Measurements from ENCODE around the gene MRPS2. TPM values are rescaled to one million over a fixed set of nuclear protein-coding genes. Genes with fewer than 3 reads are reported as not detected.

MRPS2 gene
- total RNA-seq, 1 experiment from 2014 or later: 77.6 TPM

- DNase-seq (ENCODE audit: low spot score) (no peak), ATAC-seq (no peak)
- Mint-ChIP-seq H3K27ac (peak overlapping the region; percentile 22; the same call in 1 of the 2 replicates), H3K9me3 (no peaks in the 10 kb centered on the region), H3K4me3 (no peak overlapping the region), H3K27me3 (ENCODE audit: low read depth) (no peaks in the 10 kb centered on the region), H3K4me1 (peaks cover 10% of the 10 kb centered on the region; the same call in 1 of the 2 replicates), H3K36me3 (no peaks in the 10 kb centered on the region)
- ChIA-PET POLR2A (no interaction called here), CTCF (no interaction called here)
- TF ChIP-seq, protein P1, sequence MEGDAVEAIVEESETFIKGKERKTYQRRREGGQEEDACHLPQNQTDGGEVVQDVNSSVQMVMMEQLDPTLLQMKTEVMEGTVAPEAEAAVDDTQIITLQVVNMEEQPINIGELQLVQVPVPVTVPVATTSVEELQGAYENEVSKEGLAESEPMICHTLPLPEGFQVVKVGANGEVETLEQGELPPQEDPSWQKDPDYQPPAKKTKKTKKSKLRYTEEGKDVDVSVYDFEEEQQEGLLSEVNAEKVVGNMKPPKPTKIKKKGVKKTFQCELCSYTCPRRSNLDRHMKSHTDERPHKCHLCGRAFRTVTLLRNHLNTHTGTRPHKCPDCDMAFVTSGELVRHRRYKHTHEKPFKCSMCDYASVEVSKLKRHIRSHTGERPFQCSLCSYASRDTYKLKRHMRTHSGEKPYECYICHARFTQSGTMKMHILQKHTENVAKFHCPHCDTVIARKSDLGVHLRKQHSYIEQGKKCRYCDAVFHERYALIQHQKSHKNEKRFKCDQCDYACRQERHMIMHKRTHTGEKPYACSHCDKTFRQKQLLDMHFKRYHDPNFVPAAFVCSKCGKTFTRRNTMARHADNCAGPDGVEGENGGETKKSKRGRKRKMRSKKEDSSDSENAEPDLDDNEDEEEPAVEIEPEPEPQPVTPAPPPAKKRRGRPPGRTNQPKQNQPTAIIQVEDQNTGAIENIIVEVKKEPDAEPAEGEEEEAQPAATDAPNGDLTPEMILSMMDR (IDR thresholded peaks at IDR 0.05): no peak
- TF ChIP-seq HMGXB4 (CRISPR knock-in tag; IDR thresholded peaks at IDR 0.05): no peak
Measured at GRCh38 chr9:135494791-135495559, 5.5 kb upstream of the MRPS2 start.

GRCh38 chr9:135498381-135499126 lies 1.9 kb upstream of the MRPS2 start:
- ATAC-seq (no peak), DNase-seq (ENCODE audit: low spot score) (no peak)
- ChIA-PET CTCF (interaction anchor here (0.8 to 1.9 kb wide), 6 partner anchors 8 to 412 kb away, joined by 3 to 12 read pairs (median 4); no protein-coding TSS in a partner anchor), POLR2A (no interaction called here)
- Mint-ChIP-seq H3K36me3 (peaks cover 8% of the 10 kb centered on the region), H3K9me3 (no peaks in the 10 kb centered on the region), H3K4me3 (peak overlapping the region; percentile 80), H3K4me1 (peaks cover 13% of the 10 kb centered on the region), H3K27ac (no peak overlapping the region), H3K27me3 (ENCODE audit: low read depth) (no peaks in the 10 kb centered on the region)
- no peak for TF ChIP-seq E2F1 (CRISPR knock-in tag; IDR thresholded peaks at IDR 0.05)
- TF ChIP-seq ZBTB43 (CRISPR knock-in tag; IDR thresholded peaks at IDR 0.05): no peak
- TF ChIP-seq, protein P2, sequence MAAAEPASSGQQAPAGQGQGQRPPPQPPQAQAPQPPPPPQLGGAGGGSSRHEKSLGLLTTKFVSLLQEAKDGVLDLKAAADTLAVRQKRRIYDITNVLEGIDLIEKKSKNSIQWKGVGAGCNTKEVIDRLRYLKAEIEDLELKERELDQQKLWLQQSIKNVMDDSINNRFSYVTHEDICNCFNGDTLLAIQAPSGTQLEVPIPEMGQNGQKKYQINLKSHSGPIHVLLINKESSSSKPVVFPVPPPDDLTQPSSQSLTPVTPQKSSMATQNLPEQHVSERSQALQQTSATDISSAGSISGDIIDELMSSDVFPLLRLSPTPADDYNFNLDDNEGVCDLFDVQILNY (CRISPR knock-in tag; IDR thresholded peaks at IDR 0.05): no peak
- TF ChIP-seq ATF2 (CRISPR knock-in tag; IDR thresholded peaks at IDR 0.05; ENCODE audit: borderline replicate concordance, low read depth): no peak

DNA sequence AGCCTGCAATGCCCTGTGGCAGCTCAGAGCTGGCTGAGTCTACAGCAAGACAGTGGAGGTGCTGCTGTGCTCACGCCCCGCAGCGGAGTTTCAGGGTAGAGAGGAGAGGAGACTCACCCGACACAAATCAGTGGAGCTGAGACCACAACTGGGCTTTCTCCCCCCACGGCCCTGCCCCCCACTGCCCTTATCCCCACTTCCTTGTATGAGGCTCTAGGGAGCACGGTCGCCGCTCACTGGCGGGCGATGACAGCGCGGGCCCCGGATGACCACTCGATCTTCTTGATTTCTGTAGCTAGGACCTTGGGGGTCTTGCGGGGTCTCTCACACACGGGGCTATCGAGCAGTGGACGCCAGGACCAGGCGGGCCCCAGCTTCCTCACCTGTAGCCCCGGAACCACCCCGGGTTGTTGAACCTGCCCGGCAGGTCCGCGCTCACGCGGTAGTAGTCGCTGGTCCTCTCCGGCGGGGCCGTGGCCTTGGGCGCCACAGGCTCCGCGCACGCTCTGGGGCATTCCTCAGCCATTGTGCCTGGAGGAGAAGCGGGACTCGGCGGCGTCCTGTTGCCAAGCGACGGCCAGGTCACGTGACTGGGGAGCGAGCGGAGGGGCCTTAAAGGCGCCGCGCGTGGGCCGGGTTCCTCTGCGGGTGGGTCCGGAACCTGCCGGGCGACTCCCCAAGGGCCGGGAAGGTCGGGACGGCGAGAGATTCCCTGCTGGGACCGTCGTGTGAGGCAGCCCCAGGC lies 984 bp upstream of the MRPS2 start:
- Mint-ChIP-seq H3K4me3 (peak overlapping the region; percentile 80), H3K27ac (no peak overlapping the region), H3K9me3 (no peaks in the 10 kb centered on the region), H3K27me3 (ENCODE audit: low read depth) (no peaks in the 10 kb centered on the region), H3K4me1 (peaks cover 13% of the 10 kb centered on the region), H3K36me3 (peaks cover 15% of the 10 kb centered on the region)
- CTCF ChIA-PET: interaction anchor here (0.7 to 1.9 kb wide), 8 partner anchors 9 to 413 kb away, joined by 3 to 12 read pairs (median 4); no protein-coding TSS in a partner anchor
- POLR2A ChIA-PET: no interaction called here
- ATAC-seq (peak; percentile 48), DNase-seq (ENCODE audit: low spot score) (peak; percentile 88)
- TF ChIP-seq TEAD1 (CRISPR knock-in tag; IDR thresholded peaks at IDR 0.05): peak; percentile 58; the same call in 1 of the 2 replicates
- no peak for TF ChIP-seq CREB1 (CRISPR knock-in tag; IDR thresholded peaks at IDR 0.05)
- no peak for TF ChIP-seq FOXP1 (CRISPR knock-in tag; IDR thresholded peaks at IDR 0.05; ENCODE audit: borderline replicate concordance)
- TF ChIP-seq, protein P3, sequence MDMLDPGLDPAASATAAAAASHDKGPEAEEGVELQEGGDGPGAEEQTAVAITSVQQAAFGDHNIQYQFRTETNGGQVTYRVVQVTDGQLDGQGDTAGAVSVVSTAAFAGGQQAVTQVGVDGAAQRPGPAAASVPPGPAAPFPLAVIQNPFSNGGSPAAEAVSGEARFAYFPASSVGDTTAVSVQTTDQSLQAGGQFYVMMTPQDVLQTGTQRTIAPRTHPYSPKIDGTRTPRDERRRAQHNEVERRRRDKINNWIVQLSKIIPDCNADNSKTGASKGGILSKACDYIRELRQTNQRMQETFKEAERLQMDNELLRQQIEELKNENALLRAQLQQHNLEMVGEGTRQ (CRISPR knock-in tag; IDR thresholded peaks at IDR 0.05): peak; percentile 98
- no peak for TF ChIP-seq CDX4 (CRISPR knock-in tag; IDR thresholded peaks at IDR 0.05; ENCODE audit: borderline replicate concordance)
- TF ChIP-seq SMAD4 (CRISPR knock-in tag; IDR thresholded peaks at IDR 0.05): no peak
- no peak for TF ChIP-seq GRHL2 (CRISPR knock-in tag; IDR thresholded peaks at IDR 0.05; ENCODE audit: insufficient replicate concordance, severe bottlenecking)
- 0 out of 2 replicates have a peak, but pooled peaks have one; percentile 19 for TF ChIP-seq ZNF423 (CRISPR knock-in tag; IDR thresholded peaks at IDR 0.05)

All from WTC11 (cell line).